ENCODE data around the gene TRIM28.
"Not testable (repeated sequence)": the region's sequence is repeated elsewhere in the genome, so short reads cannot be mapped to it uniquely, and the experiment has no call there.

TRIM28 gene

GRCh38 chr19:58561373-58562121, 17.7 kb downstream of the TRIM28 start:
- no peak for DNase-seq

GRCh38 chr19:58562122-58563033, 18.5 kb downstream of the TRIM28 start:
- DNase-seq: no peak

- DNase-seq: no peak
Observed at GRCh38 chr19:58563034-58563573, 19.2 kb downstream of the TRIM28 start.

GRCh38 chr19:58563823-58564222, 20.0 kb downstream of the TRIM28 start:
- no peak for DNase-seq

- DNase-seq: no peak
Observed at GRCh38 chr19:58566989-58567388, 23.1 kb downstream of the TRIM28 start.

- no peak for DNase-seq
Observed at GRCh38 chr19:58568453-58569130, 24.7 kb downstream of the TRIM28 start.

GRCh38 chr19:58569191-58569942, 25.5 kb downstream of the TRIM28 start:
- DNase-seq: no peak

GRCh38 chr19:58569943-58570670, 26.2 kb downstream of the TRIM28 start:
- no peak for DNase-seq

GRCh38 chr19:58570770-58571574, 27.1 kb downstream of the TRIM28 start:
- no peak for DNase-seq

GRCh38 chr19:58571575-58571947, 27.7 kb downstream of the TRIM28 start:
- DNase-seq: no peak

GRCh38 chr19:58572026-58572817, 28.4 kb downstream of the TRIM28 start:
- DNase-seq: no peak

GRCh38 chr19:58572818-58573657, 29.2 kb downstream of the TRIM28 start, which contains the start of gene MZF1:
MZF1 (minus strand) TSS chr19:58573335; CDS start chr19:58571389, 1,946 bp downstream.
- DNase-seq: peak; percentile 100

GRCh38 chr19:58573658-58574164, 29.8 kb downstream of the TRIM28 start:
- DNase-seq: no peak

- peak; percentile 75 for DNase-seq
Observed at GRCh38 chr19:58575183-58576041, 31.5 kb downstream of the TRIM28 start.

GRCh38 chr19:58577581-58577980, 33.7 kb downstream of the TRIM28 start:
- not testable (repeated sequence) for DNase-seq

GRCh38 chr19:58578012-58578925, 34.4 kb downstream of the TRIM28 start:
- no peak for DNase-seq

All from central memory CD4-positive, alpha-beta T cell (primary cell).